OCI-LY7 (cell line): ENCODE measurements around the gene GRIP1. TPM values are rescaled to one million over a fixed set of nuclear protein-coding genes. Genes with fewer than 3 reads are reported as not detected.
"Not testable (repeated sequence)": the region's sequence is repeated elsewhere in the genome, so short reads cannot be mapped to it uniquely, and the experiment has no call there.

Experiments used
- BruUV-seq: library from RNA; stranded (reverse); fragments of 400-500 nt; replicated peaks from 2 replicates; lab custom pipeline; 2021; lab: Mats Ljungman, UMichigan
- CTCF ChIA-PET: fragments of 300-600 bp; sonication (Branson Sonifier 250); formaldehyde crosslinking; loops from one replicate; lab custom pipeline; 2022; ENCODE audit warnings: antibody characterized with exemption; ENCODE audit not compliant: unreplicated experiment; lab: Charles Lee
- POLR2A ChIA-PET: fragments of 300-600 bp; sonication (Branson Sonifier 250); formaldehyde crosslinking; loops from one replicate; lab custom pipeline; 2022; ENCODE audit warnings: antibody characterized with exemption; lab: Charles Lee
- DNase-seq: peaks from one replicate; pipeline ENCODE4 v3.0.0-alpha.2; 2015; ENCODE audit warnings: low spot score
- H2AFZ ChIP-seq: fragments of 200-600 bp; sonication (generic), shearing (Covaris generic); 2 replicates; pipeline ENCODE4 v1.6.1; 2014; ENCODE audit warnings: mild to moderate bottlenecking, antibody characterized with exemption, low read length, moderate library complexity
- H3K27ac ChIP-seq: fragments of 200-600 bp; sonication (generic); 2 replicates; pipeline ENCODE4 v1.5.1; 2014; ENCODE audit warnings: mixed run types, low read depth, mild to moderate bottlenecking, moderate library complexity, low read length, inconsistent platforms; ENCODE audit not compliant: poor library complexity, severe bottlenecking
- H3K36me3 ChIP-seq: fragments of 200-600 bp; sonication (generic); 2 replicates; pipeline ENCODE4 v1.6.1; 2014; ENCODE audit warnings: mild to moderate bottlenecking, antibody characterized with exemption, low read length, moderate library complexity, mixed read lengths; ENCODE audit not compliant: insufficient read depth
- H3K4me1 ChIP-seq: fragments of 200-600 bp; sonication (generic); 2 replicates; pipeline ENCODE4 v1.5.1; 2014; ENCODE audit warnings: mild to moderate bottlenecking, low read length; ENCODE audit not compliant: insufficient read depth, poor library complexity, severe bottlenecking
- H3K4me2 ChIP-seq: fragments of 200-600 bp; sonication (generic); 2 replicates; pipeline ENCODE4 v1.6.1; 2014; ENCODE audit warnings: mild to moderate bottlenecking, low read length
- H3K4me3 ChIP-seq: fragments of 200-600 bp; sonication (generic); 2 replicates; pipeline ENCODE4 v1.5.1; 2014; ENCODE audit warnings: mild to moderate bottlenecking, low read depth, low read length; ENCODE audit not compliant: poor library complexity, severe bottlenecking
- H3K79me2 ChIP-seq: fragments of 200-600 bp; sonication (generic); 2 replicates; pipeline ENCODE4 v1.6.1; 2016; ENCODE audit warnings: low read depth, mild to moderate bottlenecking, low read length, moderate library complexity, mixed read lengths; ENCODE audit not compliant: insufficient read depth
- H3K9me2 ChIP-seq: fragments of 200-600 bp; sonication (generic); 2 replicates; pipeline ENCODE4 v1.6.1; 2016; ENCODE audit warnings: mild to moderate bottlenecking, low read length, mixed read lengths; ENCODE audit not compliant: insufficient read depth
- H3K9me3 ChIP-seq: fragments of 200-600 bp; sonication (generic); 2 replicates; pipeline ENCODE4 v1.6.1; 2014; ENCODE audit warnings: mild to moderate bottlenecking, mixed run types, low read length, mixed read lengths
- H4K20me1 ChIP-seq: fragments of 200-600 bp; sonication (generic); 2 replicates; pipeline ENCODE4 v1.6.1; 2014; ENCODE audit warnings: mild to moderate bottlenecking, antibody characterized with exemption, low read length, moderate library complexity, mixed read lengths; ENCODE audit not compliant: insufficient read depth
- CTCF ChIP-seq: fragments of 200-600 bp; sonication (generic); conservative IDR thresholded peaks from 2 replicates; pipeline ENCODE4 v1.5.1; 2014; ENCODE audit warnings: mild to moderate bottlenecking, antibody characterized with exemption, low read length, moderate library complexity, mixed read lengths
- EZH2phosphoT487 ChIP-seq: fragments of 200-600 bp; sonication (generic); IDR thresholded peaks from 2 replicates; pipeline ENCODE4 v1.6.1; 2018; ENCODE audit warnings: low read depth, borderline replicate concordance, mild to moderate bottlenecking, mixed run types, antibody characterized with exemption, low read length, moderate library complexity, mixed read lengths
- intact Hi-C: fragments of 100-400 bp; cut with micrococcal nuclease; formaldehyde crosslinking; loops from one replicate; pipeline ENCODE4 v1.10.0; 2022; ENCODE audit not compliant: unreplicated experiment
- total RNA-seq, 2 experiments: library from RNA; depleted of rRNA in 1 of 2; stranded (reverse); fragments of >200 nt in 1 of 2; shearing (Covaris generic) in 1 of 2; gene quantifications; 2 replicates each; pipeline ENCODE4 v1.2.3, GENCODE V29; 2014 to 2022

GRIP1 gene
- total RNA-seq, 2 experiments from 2014 or later = 4.1 to 7.6 TPM

GRCh38 chr12:66500841-66501240, 178.0 kb downstream of the GRIP1 start:
- CTCF ChIA-PET = no interaction called here
- Histone ChIP-seq H2AFZ (peak overlapping the region; percentile 7; the same call in 1 of the 2 replicates), H3K9me3 (peaks cover 4% of the 10 kb centered on the region; the same call in 1 of the 2 replicates), H3K4me3 (no peak overlapping the region), H4K20me1 (no peaks in the 10 kb centered on the region), H3K4me1 (no peaks in the 10 kb centered on the region), H3K27ac (no peak overlapping the region), H3K36me3 (no peaks in the 10 kb centered on the region), H3K9me2 (no peaks in the 10 kb centered on the region), H3K4me2 (no peak overlapping the region), H3K79me2 (no peaks in the 10 kb centered on the region)
- BruUV-seq = no TSS peak
- intact Hi-C loops = no loop called here
- DNase-seq = no peak
- TF ChIP-seq CTCF (no peak), EZH2phosphoT487 (no peak)
- POLR2A ChIA-PET = interaction anchor here (1.0 to 1.1 kb wide), 2 partner anchors 11 to 124 kb away, joined by 3 to 4 read pairs; no protein-coding TSS in a partner anchor

GRCh38 chr12:66500091-66500490, 178.8 kb downstream of the GRIP1 start:
- no peak for TF ChIP-seq CTCF
- no peak for TF ChIP-seq EZH2phosphoT487
- DNase-seq = no peak
- H3K79me2 ChIP-seq = no peaks in the 10 kb centered on the region
- BruUV-seq = no TSS peak
- no peak overlapping the region for H3K4me3 ChIP-seq
- no peaks in the 10 kb centered on the region for H4K20me1 ChIP-seq
- no peaks in the 10 kb centered on the region for H3K9me2 ChIP-seq
- H3K4me2 ChIP-seq = no peak overlapping the region
- no peaks in the 10 kb centered on the region for H3K36me3 ChIP-seq
- CTCF ChIA-PET = no interaction called here
- no peaks in the 10 kb centered on the region for H3K9me3 ChIP-seq
- no peak overlapping the region; the same call in 1 of the 2 replicates for H2AFZ ChIP-seq
- no peak overlapping the region for H3K27ac ChIP-seq
- intact Hi-C loops = no loop called here
- H3K4me1 ChIP-seq = no peaks in the 10 kb centered on the region
- POLR2A ChIA-PET = interaction anchor here (0.6 kb wide), 1 partner anchor 51 kb away, joined by 3 read pairs; no protein-coding TSS in a partner anchor

- Histone ChIP-seq H3K4me1 (no peaks in the 10 kb centered on the region), H4K20me1 (no peaks in the 10 kb centered on the region), H3K36me3 (no peaks in the 10 kb centered on the region), H3K4me3 (no peak overlapping the region), H3K79me2 (no peaks in the 10 kb centered on the region), H2AFZ (no peak overlapping the region), H3K9me2 (no peaks in the 10 kb centered on the region), H3K9me3 (no peaks in the 10 kb centered on the region), H3K27ac (no peak overlapping the region), H3K4me2 (no peak overlapping the region)
- no TSS peak for BruUV-seq
- ChIA-PET POLR2A (interaction anchor here (1.0 kb wide), 1 partner anchor 34 kb away, joined by 4 read pairs; no protein-coding TSS in a partner anchor), CTCF (no interaction called here)
- intact Hi-C loops = no loop called here
- DNase-seq = no peak
- TF ChIP-seq EZH2phosphoT487 (no peak), CTCF (no peak)
Observed at GRCh38 chr12:66499000-66499399, 179.9 kb downstream of the GRIP1 start.

GRCh38 chr12:66498059-66498458, 180.8 kb downstream of the GRIP1 start:
- H3K4me2 ChIP-seq, DNase-seq, H3K36me3 ChIP-seq, BruUV-seq, intact Hi-C loops, H3K4me1 ChIP-seq, H3K79me2 ChIP-seq, H3K4me3 ChIP-seq, H3K9me2 ChIP-seq, H2AFZ ChIP-seq, H3K9me3 ChIP-seq, H3K27ac ChIP-seq, CTCF ChIA-PET, H4K20me1 ChIP-seq: not testable (repeated sequence)
- POLR2A ChIA-PET = interaction anchor here (1.0 kb wide), 1 partner anchor 35 kb away, joined by 4 read pairs; no protein-coding TSS in a partner anchor
